Gastroesophageal sphincter (tissue), 4 donors: ENCODE data around the gene CCDC14. TPM values are rescaled to one million over a fixed set of nuclear protein-coding genes. Genes with fewer than 3 reads are reported as not detected.

Experiments used
- ATAC-seq: fragments of 150-250 bp; one replicate; pipeline ENCODE4 v1.9.1; 2016; ENCODE audit warnings: mild to moderate bottlenecking, moderate library complexity
- H3K27ac ChIP-seq, 4 donors: fragments of 200-600 bp; sonication (generic) in 3 of 4; 1 replicate in 3 of 4; 2 replicates in 1 of 4; pipeline ENCODE4 v1.5.1; 2016 to 2019
- H3K27me3 ChIP-seq: fragments of 200-600 bp; sonication (generic); one replicate; pipeline ENCODE4 v1.5.1; 2019
- H3K36me3 ChIP-seq, 2 donors: fragments of 200-600 bp; sonication (generic); one replicate each; pipeline ENCODE4 v1.5.1; 2019; ENCODE audit warnings: control low read depth in 1 of 2
- H3K4me1 ChIP-seq, 3 donors: fragments of 200-600 bp; sonication (generic); 1 replicate in 2 of 3; 2 replicates in 1 of 3; pipeline ENCODE4 v1.5.1; 2016 to 2019; ENCODE audit warnings: control low read depth in 2 of 3
- H3K4me3 ChIP-seq, 2 donors: fragments of 200-600 bp; sonication (generic); one replicate each; pipeline ENCODE4 v1.5.1; 2019; ENCODE audit warnings: mild to moderate bottlenecking in 1 of 2, moderate library complexity in 1 of 2
- H3K9me3 ChIP-seq, 3 donors: fragments of 200-600 bp; sonication (generic); one replicate each; pipeline ENCODE4 v1.5.1; 2017 to 2019; ENCODE audit warnings: control low read depth in 2 of 3
- EP300 ChIP-seq: sonication (generic); formaldehyde crosslinking; IDR thresholded peaks from one replicate; pipeline ENCODE4 v1.6.1; 2017; ENCODE audit warnings: antibody characterized with exemption, mild to moderate bottlenecking
- POLR2A ChIP-seq, 2 donors: fragments of 450-650 bp; IDR thresholded peaks; one replicate each; pipeline ENCODE4 v1.6.1; 2017; ENCODE audit warnings: antibody characterized with exemption in 2 of 2, mild to moderate bottlenecking in 2 of 2, moderate library complexity in 1 of 2
- POLR2AphosphoS5 ChIP-seq: sonication (generic); formaldehyde crosslinking; IDR thresholded peaks from one replicate; pipeline ENCODE4 v1.6.1; 2017; ENCODE audit warnings: antibody characterized with exemption
- WGBS, 2 donors: methylation state at CpG; one replicate each; pipeline ENCODE4 v1.1.5; 2018; ENCODE audit warnings: low coverage in 1 of 2; 5-methylcytosine and 5-hydroxymethylcytosine counted together
- total RNA-seq, 4 donors: library from RNA; depleted of rRNA; stranded (reverse); fragments of >200 nt; gene quantifications; one replicate each; pipeline ENCODE4 v1.1.0, GENCODE V29; 2016
- TF ChIP-seq, protein P1 (sequence below), 4 experiments: fragments of 200-600 bp in 2 of 4; fragments of 450-650 bp in 2 of 4; sonication (generic) in 1 of 4; IDR thresholded peaks; one replicate each; pipeline ENCODE4 v1.5.1; 2017 to 2019; ENCODE audit warnings: antibody characterized with exemption in 4 of 4, mild to moderate bottlenecking in 2 of 4, moderate library complexity in 2 of 4

The CCDC14 gene
- total RNA-seq, 4 donors from 2014 or later = 15.0 to 40.5 (median 21.1) TPM

GRCh38 chr3:123929325-123929724 is 31.7 kb downstream of the CCDC14 start:
- 96 to 98% methylated on average over 7 of the region's 9 CpGs for WGBS, 2 donors
- ATAC-seq = no peak

GRCh38 chr3:123926396-123926795 is 34.6 kb downstream of the CCDC14 start:
- TF ChIP-seq POLR2AphosphoS5 = no peak
- TF ChIP-seq POLR2A (IDR thresholded peaks at IDR 0.05) = no peak
- no peak for TF ChIP-seq EP300
- TF ChIP-seq, protein P1, sequence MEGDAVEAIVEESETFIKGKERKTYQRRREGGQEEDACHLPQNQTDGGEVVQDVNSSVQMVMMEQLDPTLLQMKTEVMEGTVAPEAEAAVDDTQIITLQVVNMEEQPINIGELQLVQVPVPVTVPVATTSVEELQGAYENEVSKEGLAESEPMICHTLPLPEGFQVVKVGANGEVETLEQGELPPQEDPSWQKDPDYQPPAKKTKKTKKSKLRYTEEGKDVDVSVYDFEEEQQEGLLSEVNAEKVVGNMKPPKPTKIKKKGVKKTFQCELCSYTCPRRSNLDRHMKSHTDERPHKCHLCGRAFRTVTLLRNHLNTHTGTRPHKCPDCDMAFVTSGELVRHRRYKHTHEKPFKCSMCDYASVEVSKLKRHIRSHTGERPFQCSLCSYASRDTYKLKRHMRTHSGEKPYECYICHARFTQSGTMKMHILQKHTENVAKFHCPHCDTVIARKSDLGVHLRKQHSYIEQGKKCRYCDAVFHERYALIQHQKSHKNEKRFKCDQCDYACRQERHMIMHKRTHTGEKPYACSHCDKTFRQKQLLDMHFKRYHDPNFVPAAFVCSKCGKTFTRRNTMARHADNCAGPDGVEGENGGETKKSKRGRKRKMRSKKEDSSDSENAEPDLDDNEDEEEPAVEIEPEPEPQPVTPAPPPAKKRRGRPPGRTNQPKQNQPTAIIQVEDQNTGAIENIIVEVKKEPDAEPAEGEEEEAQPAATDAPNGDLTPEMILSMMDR (IDR thresholded peaks at IDR 0.05) = no peak
- Histone ChIP-seq H3K36me3 (peaks cover 3 to 44% of the 10 kb centered on the region in 2 donors), H3K27me3 (no peaks in the 10 kb centered on the region), H3K27ac (no peak overlapping the region), H3K4me3 (no peak overlapping the region), H3K9me3 (peaks cover 0 to 7% (median 0%) of the 10 kb centered on the region in 3 donors), H3K4me1 (no peaks in the 10 kb centered on the region)
- ATAC-seq = no peak

More at GRCh38 chr3:123929325-123929724, 31.7 kb downstream of the CCDC14 start:
- H3K36me3 ChIP-seq = peaks cover 3 to 54% of the 10 kb centered on the region in 2 donors
- H3K9me3 ChIP-seq = no peaks in the 10 kb centered on the region
- TF ChIP-seq POLR2AphosphoS5 (no peak), EP300 (no peak), POLR2A (IDR thresholded peaks at IDR 0.05) (no peak)
- TF ChIP-seq, protein P1 (IDR thresholded peaks at IDR 0.05) = no peak
- H3K27me3 ChIP-seq = no peaks in the 10 kb centered on the region
- no peaks in the 10 kb centered on the region for H3K4me1 ChIP-seq
- H3K27ac ChIP-seq = no peak overlapping the region
- no peak overlapping the region for H3K4me3 ChIP-seq

GRCh38 chr3:123920868-123921267 is 40.2 kb downstream of the CCDC14 start:
- no peak for ATAC-seq
- no peak for TF ChIP-seq EP300
- peaks cover 0 to 52% of the 10 kb centered on the region in 2 donors for H3K36me3 ChIP-seq

GRCh38 chr3:123920383-123920782 is 40.6 kb downstream of the CCDC14 start:
- Histone ChIP-seq H3K27me3 (no peaks in the 10 kb centered on the region), H3K4me1 (no peaks in the 10 kb centered on the region), H3K9me3 (peaks cover 0 to 22% (median 0%) of the 10 kb centered on the region in 3 donors), H3K27ac (no peak overlapping the region), H3K4me3 (no peak overlapping the region), H3K36me3 (peaks cover 0 to 50% of the 10 kb centered on the region in 2 donors)
- no peak for ATAC-seq
- 100% methylated on average over 1 of the region's 1 CpG for WGBS, 2 donors
- TF ChIP-seq, protein P1 (IDR thresholded peaks at IDR 0.05) = no peak
- TF ChIP-seq POLR2AphosphoS5 = no peak
- TF ChIP-seq EP300 = no peak
- TF ChIP-seq POLR2A (IDR thresholded peaks at IDR 0.05) = no peak

More at GRCh38 chr3:123920868-123921267, 40.2 kb downstream of the CCDC14 start:
- Histone ChIP-seq H3K9me3 (peaks cover 0 to 22% (median 0%) of the 10 kb centered on the region in 3 donors), H3K27me3 (no peaks in the 10 kb centered on the region), H3K27ac (no peak overlapping the region), H3K4me3 (no peak overlapping the region), H3K4me1 (no peaks in the 10 kb centered on the region)

DNA sequence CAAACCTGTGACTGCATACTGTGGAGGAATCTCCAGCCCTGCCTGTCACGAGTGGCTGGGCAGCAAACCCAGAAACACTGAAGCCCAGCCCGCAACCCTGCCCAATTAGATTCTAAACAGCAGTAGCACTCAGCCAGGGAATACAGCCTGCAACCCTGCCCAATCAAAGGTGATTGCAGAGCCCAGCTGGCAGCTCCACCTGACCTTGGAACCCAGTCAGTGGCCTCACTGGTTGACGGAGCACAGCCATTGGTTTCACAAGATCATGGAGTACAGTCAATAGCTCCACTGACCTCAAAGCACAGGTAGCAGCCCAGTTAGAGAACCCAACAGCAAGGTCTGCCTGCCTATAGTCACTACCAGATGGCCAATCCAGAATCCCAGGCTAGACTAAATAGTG is 41.7 kb downstream of the CCDC14 start:
- WGBS, 2 donors = 100% methylated on average over 1 of the region's 3 CpGs; no CpG with 5 or more reads in 1 of the 2 donors
- Histone ChIP-seq H3K36me3 (peaks cover 3 to 53% of the 10 kb centered on the region in 2 donors), H3K27ac (no peak overlapping the region), H3K4me3 (no peak overlapping the region), H3K9me3 (peaks cover 0 to 22% (median 0%) of the 10 kb centered on the region in 3 donors), H3K27me3 (no peaks in the 10 kb centered on the region), H3K4me1 (no peaks in the 10 kb centered on the region)
- TF ChIP-seq EP300 (no peak), POLR2AphosphoS5 (no peak), POLR2A (IDR thresholded peaks at IDR 0.05) (no peak)
- TF ChIP-seq, protein P1 (IDR thresholded peaks at IDR 0.05) = no peak
- no peak for ATAC-seq
